NCI-H2196 (cell line): ENCODE results near the gene SIVA1.

Source experiments
- DNase-seq: peaks from one replicate; lab custom pipeline; 2025; ENCODE audit not compliant: unreplicated experiment; lab: John Stamatoyannopoulos, UW

The SIVA1 gene

DNA sequence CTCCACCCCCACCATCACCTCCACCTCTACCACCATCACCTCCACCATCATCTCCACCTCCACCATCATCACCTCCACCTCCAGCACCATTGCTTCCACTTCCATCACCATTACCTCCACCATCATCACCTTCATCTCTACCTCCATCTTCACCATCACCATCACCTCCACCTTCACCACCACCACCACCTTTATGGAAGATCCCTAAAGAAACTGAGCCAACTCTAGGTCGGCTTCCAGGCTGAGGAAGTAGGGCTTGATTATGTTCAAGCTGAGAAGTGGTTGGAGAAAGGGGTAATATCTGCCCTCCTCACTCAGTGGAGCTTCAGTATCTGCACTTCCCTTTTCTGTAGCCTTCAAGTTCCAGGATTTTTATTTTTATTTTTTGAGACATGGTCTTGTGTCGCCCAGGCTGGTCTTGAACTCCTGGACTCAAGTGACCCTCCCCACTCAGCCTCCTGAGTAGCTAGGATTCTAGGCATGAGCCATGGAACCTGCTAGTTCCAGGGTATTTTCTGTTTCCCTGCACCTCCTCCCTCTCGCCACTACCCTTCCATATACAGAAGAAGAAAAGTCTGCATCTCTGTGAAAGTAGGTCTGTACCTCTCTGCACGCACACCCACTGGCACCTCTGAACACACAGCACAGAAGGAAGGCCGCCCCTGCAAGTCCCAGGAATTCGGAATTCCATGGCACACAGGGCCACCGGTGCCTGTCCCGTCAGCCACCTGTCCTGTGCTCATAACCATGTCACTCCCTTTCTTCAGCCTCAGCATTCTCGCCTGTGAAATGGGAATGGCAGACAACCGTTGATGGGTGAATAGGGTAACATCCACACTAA, 53.9 kb downstream of the SIVA1 start:
- DNase-seq, result no peak

DNA sequence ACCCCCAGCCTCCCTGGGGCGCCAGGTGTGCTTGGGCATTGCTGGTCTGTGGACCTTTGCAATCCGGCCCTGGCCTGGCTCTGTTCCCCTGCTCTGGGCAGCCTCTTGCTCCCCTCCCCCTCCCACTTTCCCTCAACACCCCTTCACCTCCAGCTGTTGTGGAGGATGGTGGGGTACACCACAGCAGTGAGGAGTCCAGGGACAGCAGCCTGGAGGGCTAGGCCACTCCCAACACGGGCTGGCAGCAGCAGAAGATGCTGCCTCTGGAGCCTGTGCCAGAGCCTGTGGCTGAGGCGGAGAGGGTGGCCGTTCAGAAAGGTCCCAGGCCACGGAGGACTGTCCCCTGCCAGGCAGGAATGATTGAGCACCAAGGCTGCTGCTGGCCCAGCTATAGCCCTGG, 55.5 kb downstream of the SIVA1 start:
- no peak for DNase-seq
